VCaP (cell line): ENCODE results near the gene C22orf39.

Experiments
- H3K27ac ChIP-seq: fragments of 450-650 bp; 2 replicates; pipeline ENCODE4 v1.5.1; 2017
- TF ChIP-seq, protein P1 (sequence below): fragments of 450-650 bp; conservative IDR thresholded peaks from 2 replicates; pipeline ENCODE4 v1.5.1; 2017; ENCODE audit warnings: mild to moderate bottlenecking, moderate library complexity

C22orf39 gene

DNA sequence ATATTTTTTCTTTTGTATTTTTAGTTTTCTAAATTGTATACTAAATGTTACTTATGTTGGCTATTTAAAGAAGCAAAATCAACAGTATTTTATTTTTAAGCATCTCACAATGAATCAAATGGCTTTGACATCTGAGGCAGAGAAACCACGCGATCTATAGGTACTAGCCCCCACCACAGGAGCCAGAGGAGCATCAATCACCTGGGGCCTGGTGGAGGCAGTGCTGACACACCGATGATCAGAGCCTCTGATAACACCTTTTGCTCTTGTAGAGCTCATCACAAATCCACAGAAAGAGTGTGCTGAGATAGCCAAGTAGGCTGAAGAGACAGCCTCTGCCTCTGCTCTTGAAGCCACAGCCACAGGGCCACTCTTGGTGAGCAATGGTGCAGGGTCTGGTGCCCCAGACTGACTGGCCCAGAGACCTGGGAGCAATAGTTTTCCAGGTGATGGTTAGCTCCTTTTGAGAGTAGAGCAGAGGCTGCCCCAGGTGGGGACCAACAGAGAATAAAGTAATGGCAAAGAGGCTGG lies 41.2 kb downstream of the C22orf39 start:
- TF ChIP-seq, protein P1, sequence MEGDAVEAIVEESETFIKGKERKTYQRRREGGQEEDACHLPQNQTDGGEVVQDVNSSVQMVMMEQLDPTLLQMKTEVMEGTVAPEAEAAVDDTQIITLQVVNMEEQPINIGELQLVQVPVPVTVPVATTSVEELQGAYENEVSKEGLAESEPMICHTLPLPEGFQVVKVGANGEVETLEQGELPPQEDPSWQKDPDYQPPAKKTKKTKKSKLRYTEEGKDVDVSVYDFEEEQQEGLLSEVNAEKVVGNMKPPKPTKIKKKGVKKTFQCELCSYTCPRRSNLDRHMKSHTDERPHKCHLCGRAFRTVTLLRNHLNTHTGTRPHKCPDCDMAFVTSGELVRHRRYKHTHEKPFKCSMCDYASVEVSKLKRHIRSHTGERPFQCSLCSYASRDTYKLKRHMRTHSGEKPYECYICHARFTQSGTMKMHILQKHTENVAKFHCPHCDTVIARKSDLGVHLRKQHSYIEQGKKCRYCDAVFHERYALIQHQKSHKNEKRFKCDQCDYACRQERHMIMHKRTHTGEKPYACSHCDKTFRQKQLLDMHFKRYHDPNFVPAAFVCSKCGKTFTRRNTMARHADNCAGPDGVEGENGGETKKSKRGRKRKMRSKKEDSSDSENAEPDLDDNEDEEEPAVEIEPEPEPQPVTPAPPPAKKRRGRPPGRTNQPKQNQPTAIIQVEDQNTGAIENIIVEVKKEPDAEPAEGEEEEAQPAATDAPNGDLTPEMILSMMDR: no peak
- no peak overlapping the region for H3K27ac ChIP-seq

- H3K27ac ChIP-seq: no peak overlapping the region
- TF ChIP-seq, protein P1: no peak
Observed at GRCh38 chr22:19405652-19406051, 41.9 kb downstream of the C22orf39 start.

- TF ChIP-seq, protein P1: no peak
- H3K27ac ChIP-seq: no peak overlapping the region
Observed at GRCh38 chr22:19405133-19405532, 42.4 kb downstream of the C22orf39 start.

GRCh38 chr22:19404676-19405075 lies 42.8 kb downstream of the C22orf39 start:
- H3K27ac ChIP-seq: no peak overlapping the region
- TF ChIP-seq, protein P1: no peak

DNA sequence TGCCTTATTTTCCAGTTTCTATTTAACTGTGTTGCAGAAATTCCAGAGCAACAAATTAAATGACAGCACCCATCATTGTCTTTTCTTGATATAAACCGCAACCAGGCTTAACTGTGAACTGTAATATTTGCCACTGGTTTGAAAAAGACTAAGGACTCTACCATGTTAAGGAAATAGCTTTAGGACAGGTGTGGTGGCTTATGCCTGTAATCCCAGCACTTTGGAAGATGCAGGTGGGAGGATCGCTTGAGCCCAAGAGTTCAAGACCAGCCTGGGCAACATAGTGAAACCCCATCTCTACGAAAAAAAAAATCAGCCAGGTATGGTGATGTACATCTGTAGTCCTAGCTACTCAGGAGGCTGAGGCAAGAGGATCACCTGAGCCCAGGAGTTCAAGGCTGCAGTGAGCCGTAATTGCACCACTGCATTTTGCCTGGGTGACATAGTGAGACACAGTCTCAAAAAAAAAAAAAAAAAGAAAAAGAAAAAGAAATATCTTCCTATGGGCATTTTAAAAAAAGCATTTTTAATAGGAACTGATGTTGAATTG lies 44.8 kb downstream of the C22orf39 start:
- TF ChIP-seq, protein P1: no peak
- H3K27ac ChIP-seq: no peak overlapping the region

- H3K27ac ChIP-seq: no peak overlapping the region
- TF ChIP-seq, protein P1: no peak
Observed at GRCh38 chr22:19401483-19401882, 46.0 kb downstream of the C22orf39 start.

DNA sequence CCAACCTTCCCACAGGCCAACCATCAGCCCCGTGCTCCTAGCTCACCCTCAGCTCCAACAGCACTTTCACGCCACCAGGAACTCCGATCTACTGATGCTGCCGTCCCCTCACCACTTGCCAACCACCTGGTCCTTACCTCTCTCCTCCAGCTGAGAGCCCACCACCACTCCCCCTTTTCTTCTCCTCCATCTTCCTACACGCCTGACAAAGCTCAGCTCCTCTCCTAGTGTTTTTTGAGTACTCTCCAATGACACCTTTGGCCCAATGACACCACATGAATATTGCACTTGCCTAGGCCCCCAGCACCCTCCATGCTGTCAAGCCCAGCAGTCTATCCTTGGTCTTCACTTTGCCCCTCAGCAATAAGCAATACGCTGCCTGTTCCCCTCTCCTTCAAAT lies 46.6 kb downstream of the C22orf39 start:
- TF ChIP-seq, protein P1: no peak
- no peak overlapping the region for H3K27ac ChIP-seq
